ENCODE data around the gene LPCAT2.

The LPCAT2 gene

GRCh38 chr16:55532227-55532626 is 23.4 kb downstream of the LPCAT2 start:
- H4K20me1 ChIP-seq (ENCODE audit: insufficient read depth), result no peaks in the 10 kb centered on the region
- H2AFZ ChIP-seq (ENCODE audit: low read depth), result no peak overlapping the region
- no peak for TF ChIP-seq CTCF (conservative IDR thresholded peaks at IDR 0.05; ENCODE audit: low read depth, low read length)
- no peak overlapping the region for H3K27ac ChIP-seq
- H3K27me3 ChIP-seq (ENCODE audit: insufficient read depth, low read depth), result no peaks in the 10 kb centered on the region
- H3K4me1 ChIP-seq (ENCODE audit: low read depth, poor library complexity, severe bottlenecking), result peaks cover 41% of the 10 kb centered on the region
- H3K36me3 ChIP-seq (ENCODE audit: insufficient read depth), result 0 out of 2 replicates have a peak, but pooled peaks cover 2% of the 10 kb centered on the region
- no peaks in the 10 kb centered on the region for H3K79me2 ChIP-seq (ENCODE audit: insufficient read depth, low read depth)
- no peak overlapping the region for H3K9ac ChIP-seq
- H3K4me3 ChIP-seq (IDR thresholded peaks at IDR 0.05; ENCODE audit: insufficient read depth, low read depth, low read length), result no peak overlapping the region
- no peak overlapping the region for H3K4me2 ChIP-seq

- H3K4me2 ChIP-seq, result peak overlapping the region; percentile 71
- H3K27me3 ChIP-seq (ENCODE audit: insufficient read depth, low read depth), result no peaks in the 10 kb centered on the region
- H3K9ac ChIP-seq, result no peak overlapping the region
- H3K4me1 ChIP-seq (ENCODE audit: low read depth, poor library complexity, severe bottlenecking), result peaks cover 63% of the 10 kb centered on the region
- H3K36me3 ChIP-seq (ENCODE audit: insufficient read depth), result 0 out of 2 replicates have a peak, but pooled peaks cover 2% of the 10 kb centered on the region
- no peak for TF ChIP-seq CTCF (conservative IDR thresholded peaks at IDR 0.05; ENCODE audit: low read depth, low read length)
- H4K20me1 ChIP-seq (ENCODE audit: insufficient read depth), result no peaks in the 10 kb centered on the region
- 0 out of 2 replicates have a peak overlapping the region, but pooled peaks have one; percentile 1 for H2AFZ ChIP-seq (ENCODE audit: low read depth)
- peak overlapping the region; percentile 32; the same call in 1 of the 2 replicates for H3K27ac ChIP-seq
- no peak overlapping the region for H3K4me3 ChIP-seq (IDR thresholded peaks at IDR 0.05; ENCODE audit: insufficient read depth, low read depth, low read length)
- no peaks in the 10 kb centered on the region for H3K79me2 ChIP-seq (ENCODE audit: insufficient read depth, low read depth)
These were observed 25.9 kb downstream of the LPCAT2 start for GRCh38 chr16:55534756-55535155.

GRCh38 chr16:55539049-55539448 is 30.2 kb downstream of the LPCAT2 start:
- Histone ChIP-seq H3K27me3 (ENCODE audit: insufficient read depth, low read depth) (no peaks in the 10 kb centered on the region), H3K9ac (no peak overlapping the region), H4K20me1 (ENCODE audit: insufficient read depth) (no peaks in the 10 kb centered on the region), H3K4me2 (no peak overlapping the region), H3K4me3 (IDR thresholded peaks at IDR 0.05; ENCODE audit: insufficient read depth, low read depth, low read length) (no peak overlapping the region), H3K4me1 (ENCODE audit: low read depth, poor library complexity, severe bottlenecking) (peaks cover 57% of the 10 kb centered on the region), H3K27ac (no peak overlapping the region), H2AFZ (ENCODE audit: low read depth) (no peak overlapping the region), H3K36me3 (ENCODE audit: insufficient read depth) (no peaks in the 10 kb centered on the region), H3K79me2 (ENCODE audit: insufficient read depth, low read depth) (no peaks in the 10 kb centered on the region)
- no peak for TF ChIP-seq CTCF (conservative IDR thresholded peaks at IDR 0.05; ENCODE audit: low read depth, low read length)

GRCh38 chr16:55539488-55539887 is 30.6 kb downstream of the LPCAT2 start:
- no peaks in the 10 kb centered on the region for H4K20me1 ChIP-seq (ENCODE audit: insufficient read depth)
- H3K27ac ChIP-seq, result no peak overlapping the region
- H3K36me3 ChIP-seq (ENCODE audit: insufficient read depth), result no peaks in the 10 kb centered on the region
- peaks cover 53% of the 10 kb centered on the region for H3K4me1 ChIP-seq (ENCODE audit: low read depth, poor library complexity, severe bottlenecking)
- no peaks in the 10 kb centered on the region for H3K79me2 ChIP-seq (ENCODE audit: insufficient read depth, low read depth)
- TF ChIP-seq CTCF (conservative IDR thresholded peaks at IDR 0.05; ENCODE audit: low read depth, low read length), result no peak
- no peak overlapping the region for H3K4me3 ChIP-seq (IDR thresholded peaks at IDR 0.05; ENCODE audit: insufficient read depth, low read depth, low read length)
- no peak overlapping the region for H2AFZ ChIP-seq (ENCODE audit: low read depth)
- H3K27me3 ChIP-seq (ENCODE audit: insufficient read depth, low read depth), result no peaks in the 10 kb centered on the region
- H3K4me2 ChIP-seq, result no peak overlapping the region
- no peak overlapping the region for H3K9ac ChIP-seq

All from KMS-11 (cell line).